AG09319 (cell line): ENCODE data around the gene CPNE8.

ENCODE experiments used
- DNase-seq: peaks from one replicate; pipeline ENCODE4 v3.0.0-alpha.2; 2010; ENCODE audit warnings: low read depth; ENCODE audit errors: extremely low read depth
- TF ChIP-seq, protein P1 (sequence below): IDR thresholded peaks from 2 replicates; pipeline ENCODE4 v1.5.1; 2011; ENCODE audit warnings: low read depth, mild to moderate bottlenecking, inconsistent platforms, low read length, moderate library complexity

The CPNE8 gene

GRCh38 chr12:38825006-38825405 lies 80.4 kb downstream of the CPNE8 start:
- TF ChIP-seq, protein P1, sequence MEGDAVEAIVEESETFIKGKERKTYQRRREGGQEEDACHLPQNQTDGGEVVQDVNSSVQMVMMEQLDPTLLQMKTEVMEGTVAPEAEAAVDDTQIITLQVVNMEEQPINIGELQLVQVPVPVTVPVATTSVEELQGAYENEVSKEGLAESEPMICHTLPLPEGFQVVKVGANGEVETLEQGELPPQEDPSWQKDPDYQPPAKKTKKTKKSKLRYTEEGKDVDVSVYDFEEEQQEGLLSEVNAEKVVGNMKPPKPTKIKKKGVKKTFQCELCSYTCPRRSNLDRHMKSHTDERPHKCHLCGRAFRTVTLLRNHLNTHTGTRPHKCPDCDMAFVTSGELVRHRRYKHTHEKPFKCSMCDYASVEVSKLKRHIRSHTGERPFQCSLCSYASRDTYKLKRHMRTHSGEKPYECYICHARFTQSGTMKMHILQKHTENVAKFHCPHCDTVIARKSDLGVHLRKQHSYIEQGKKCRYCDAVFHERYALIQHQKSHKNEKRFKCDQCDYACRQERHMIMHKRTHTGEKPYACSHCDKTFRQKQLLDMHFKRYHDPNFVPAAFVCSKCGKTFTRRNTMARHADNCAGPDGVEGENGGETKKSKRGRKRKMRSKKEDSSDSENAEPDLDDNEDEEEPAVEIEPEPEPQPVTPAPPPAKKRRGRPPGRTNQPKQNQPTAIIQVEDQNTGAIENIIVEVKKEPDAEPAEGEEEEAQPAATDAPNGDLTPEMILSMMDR, result no peak
- no peak for DNase-seq

DNA sequence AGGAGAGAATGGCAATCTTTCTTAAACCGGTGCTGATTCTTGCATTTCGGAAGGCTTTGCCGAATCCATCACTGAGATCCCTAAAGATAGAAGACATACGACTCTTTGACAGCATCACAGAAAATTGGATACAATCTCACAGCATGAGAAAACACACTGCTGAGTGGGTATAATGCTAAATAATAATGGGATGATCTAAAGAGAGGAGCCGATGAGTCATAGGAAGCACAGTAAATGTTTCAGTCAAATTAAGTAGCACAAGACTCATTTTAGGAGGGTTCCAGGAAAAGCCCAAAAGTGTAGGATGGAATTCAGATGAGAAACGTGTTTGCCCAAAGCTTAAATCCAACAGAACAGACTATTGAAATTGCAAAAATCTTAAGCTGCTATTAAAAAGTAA lies 81.7 kb downstream of the CPNE8 start:
- no peak for DNase-seq
- TF ChIP-seq, protein P1, result no peak

DNA sequence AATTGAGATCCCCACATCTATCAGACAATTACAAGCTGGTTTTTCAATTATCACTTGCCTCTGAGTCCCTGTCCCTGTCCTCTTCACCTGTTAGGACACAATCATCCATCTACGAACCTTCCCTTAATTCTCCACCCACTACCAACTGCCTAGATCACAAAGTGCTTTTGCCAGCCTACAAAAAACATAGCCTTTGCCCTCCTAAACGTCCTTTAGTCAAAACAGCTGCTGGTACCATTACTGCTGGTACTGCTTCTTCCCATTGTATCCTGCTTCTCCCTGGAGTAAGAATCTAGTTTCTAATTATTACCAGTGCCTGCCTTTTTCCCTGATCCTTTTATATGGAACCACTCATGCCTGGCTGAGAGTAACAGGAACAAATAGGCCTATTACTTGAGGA lies 82.1 kb downstream of the CPNE8 start:
- TF ChIP-seq, protein P1, result no peak
- no peak for DNase-seq

DNA sequence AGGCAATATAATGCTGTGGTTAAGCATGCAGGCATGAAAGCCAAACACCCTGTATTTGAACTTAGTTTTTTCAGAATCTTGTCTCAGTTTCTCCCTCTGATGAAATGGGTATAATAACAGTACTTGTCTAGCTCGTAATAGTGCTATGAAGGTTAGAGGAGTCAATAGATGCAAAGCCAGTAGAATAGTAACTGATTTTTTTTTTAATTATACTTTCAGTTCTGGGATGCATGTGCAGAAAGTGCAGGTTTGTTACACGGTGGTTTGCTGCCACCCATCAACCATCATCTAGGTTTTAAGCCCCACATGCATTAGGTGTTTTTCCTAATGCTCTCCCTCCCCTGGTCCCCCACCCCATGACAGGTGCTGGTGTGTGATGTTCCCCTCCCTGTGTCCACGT lies 87.4 kb downstream of the CPNE8 start:
- TF ChIP-seq, protein P1, result no peak
- no peak for DNase-seq

GRCh38 chr12:38813923-38814322 lies 91.5 kb downstream of the CPNE8 start:
- DNase-seq, result no peak
- TF ChIP-seq, protein P1, result no peak

GRCh38 chr12:38811814-38812356 lies 93.5 kb downstream of the CPNE8 start:
- TF ChIP-seq, protein P1, result no peak
- no peak for DNase-seq

DNA sequence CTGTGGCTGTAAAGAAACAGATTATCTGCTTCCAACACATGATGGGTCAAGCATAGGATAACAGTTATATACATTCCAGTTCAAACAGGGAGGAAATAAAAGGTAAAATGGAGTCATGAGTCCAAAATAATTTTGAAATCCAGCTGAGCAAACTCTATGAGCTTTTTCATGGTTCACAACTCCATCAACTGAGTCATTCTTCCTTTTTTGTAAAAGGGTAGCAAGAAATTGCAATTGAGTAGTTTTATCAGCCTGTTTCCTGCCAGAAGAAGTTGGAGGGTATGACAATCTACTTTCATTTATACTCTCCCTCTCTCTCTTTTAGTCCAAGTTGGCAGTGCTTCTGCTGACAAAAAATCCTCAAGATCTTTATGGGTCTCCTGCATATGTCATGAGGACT lies 95.6 kb downstream of the CPNE8 start:
- TF ChIP-seq, protein P1, result no peak
- DNase-seq, result no peak
